Stimulated activated naive CD8-positive, alpha-beta T cell treated with anti-CD3 and anti-CD28 coated beads, Interleukin-15, Interleukin-2, amounts not matched to agents 100 ng/mL and 50 ng/mL, for 24 hours (primary cell): ENCODE measurements around the gene FHAD1.
A peak's percentile ranks its signal among the peaks of the same experiment; 100 is the strongest.

Experiments used
- H3K27ac Mint-ChIP-seq: one replicate; pipeline ENCODE4 v1.8.0; 2021; ENCODE audit warnings: mild to moderate bottlenecking, mixed read lengths
- H3K27me3 Mint-ChIP-seq: one replicate; pipeline ENCODE4 v1.8.0; 2021; ENCODE audit warnings: mixed read lengths
- H3K36me3 Mint-ChIP-seq: one replicate; pipeline ENCODE4 v1.8.0; 2021; ENCODE audit warnings: low read depth, mixed read lengths
- H3K4me1 Mint-ChIP-seq: one replicate; pipeline ENCODE4 v1.8.0; 2021; ENCODE audit warnings: low read depth, mixed read lengths
- H3K4me3 Mint-ChIP-seq: one replicate; pipeline ENCODE4 v1.8.0; 2021; ENCODE audit warnings: mild to moderate bottlenecking, mixed read lengths
- H3K9me3 Mint-ChIP-seq: one replicate; pipeline ENCODE4 v1.8.0; 2021; ENCODE audit warnings: mixed read lengths

Gene FHAD1

GRCh38 chr1:15341228-15341627 lies 94.2 kb downstream of the FHAD1 start:
- Mint-ChIP-seq H3K27ac (no peak overlapping the region), H3K9me3 (no peaks in the 10 kb centered on the region), H3K4me3 (no peak overlapping the region), H3K36me3 (no peaks in the 10 kb centered on the region), H3K27me3 (peaks cover 41% of the 10 kb centered on the region), H3K4me1 (peaks cover 19% of the 10 kb centered on the region)

GRCh38 chr1:15341634-15342407 lies 94.8 kb downstream of the FHAD1 start:
- no peak overlapping the region for H3K27ac Mint-ChIP-seq
- peaks cover 25% of the 10 kb centered on the region for H3K4me1 Mint-ChIP-seq

GRCh38 chr1:15342408-15342967 lies 95.5 kb downstream of the FHAD1 start:
- Mint-ChIP-seq H3K4me3 (no peak overlapping the region), H3K27me3 (peaks cover 35% of the 10 kb centered on the region), H3K4me1 (peaks cover 32% of the 10 kb centered on the region), H3K36me3 (no peaks in the 10 kb centered on the region), H3K27ac (no peak overlapping the region), H3K9me3 (no peaks in the 10 kb centered on the region)

More at GRCh38 chr1:15341634-15342407, 94.8 kb downstream of the FHAD1 start:
- Mint-ChIP-seq H3K4me3 (no peak overlapping the region), H3K27me3 (peaks cover 35% of the 10 kb centered on the region), H3K9me3 (no peaks in the 10 kb centered on the region), H3K36me3 (no peaks in the 10 kb centered on the region)

GRCh38 chr1:15343099-15343498 lies 96.1 kb downstream of the FHAD1 start:
- H3K36me3 Mint-ChIP-seq: no peaks in the 10 kb centered on the region
- H3K4me1 Mint-ChIP-seq: peaks cover 37% of the 10 kb centered on the region
- H3K27me3 Mint-ChIP-seq: peaks cover 35% of the 10 kb centered on the region
- no peak overlapping the region for H3K27ac Mint-ChIP-seq
- H3K4me3 Mint-ChIP-seq: no peak overlapping the region
- H3K9me3 Mint-ChIP-seq: no peaks in the 10 kb centered on the region

GRCh38 chr1:15343729-15344128 lies 96.7 kb downstream of the FHAD1 start:
- Mint-ChIP-seq H3K4me3 (no peak overlapping the region), H3K36me3 (no peaks in the 10 kb centered on the region), H3K27me3 (peaks cover 31% of the 10 kb centered on the region), H3K4me1 (peaks cover 37% of the 10 kb centered on the region), H3K9me3 (no peaks in the 10 kb centered on the region), H3K27ac (no peak overlapping the region)

- H3K4me1 Mint-ChIP-seq: peaks cover 37% of the 10 kb centered on the region
- H3K36me3 Mint-ChIP-seq: no peaks in the 10 kb centered on the region
- no peaks in the 10 kb centered on the region for H3K9me3 Mint-ChIP-seq
- no peak overlapping the region for H3K27ac Mint-ChIP-seq
- peaks cover 31% of the 10 kb centered on the region for H3K27me3 Mint-ChIP-seq
- H3K4me3 Mint-ChIP-seq: no peak overlapping the region
These were observed 97.4 kb downstream of the FHAD1 start for GRCh38 chr1:15344380-15344779.

GRCh38 chr1:15344800-15345704 lies 98.0 kb downstream of the FHAD1 start:
- Mint-ChIP-seq H3K36me3 (no peaks in the 10 kb centered on the region), H3K9me3 (no peaks in the 10 kb centered on the region), H3K4me3 (no peak overlapping the region), H3K27ac (no peak overlapping the region), H3K4me1 (peaks cover 39% of the 10 kb centered on the region), H3K27me3 (peaks cover 31% of the 10 kb centered on the region)

- Mint-ChIP-seq H3K4me3 (peak overlapping the region; percentile 46), H3K27ac (no peak overlapping the region), H3K4me1 (peaks cover 42% of the 10 kb centered on the region), H3K27me3 (peaks cover 31% of the 10 kb centered on the region), H3K36me3 (no peaks in the 10 kb centered on the region), H3K9me3 (no peaks in the 10 kb centered on the region)
These were observed 98.8 kb downstream of the FHAD1 start for GRCh38 chr1:15345705-15346345.

GRCh38 chr1:15346346-15347030 lies 99.5 kb downstream of the FHAD1 start:
- Mint-ChIP-seq H3K27ac (no peak overlapping the region), H3K27me3 (peaks cover 31% of the 10 kb centered on the region)

GRCh38 chr1:15347182-15347581 lies 100.2 kb downstream of the FHAD1 start:
- H3K9me3 Mint-ChIP-seq: no peaks in the 10 kb centered on the region
- no peak overlapping the region for H3K27ac Mint-ChIP-seq
- H3K36me3 Mint-ChIP-seq: no peaks in the 10 kb centered on the region
- peaks cover 51% of the 10 kb centered on the region for H3K4me1 Mint-ChIP-seq
- H3K27me3 Mint-ChIP-seq: peaks cover 27% of the 10 kb centered on the region
- H3K4me3 Mint-ChIP-seq: no peak overlapping the region

More at GRCh38 chr1:15346346-15347030, 99.5 kb downstream of the FHAD1 start:
- Mint-ChIP-seq H3K4me1 (peaks cover 45% of the 10 kb centered on the region), H3K36me3 (no peaks in the 10 kb centered on the region), H3K4me3 (no peak overlapping the region), H3K9me3 (no peaks in the 10 kb centered on the region)

GRCh38 chr1:15348648-15349047 lies 101.6 kb downstream of the FHAD1 start:
- no peak overlapping the region for H3K4me3 Mint-ChIP-seq
- H3K27me3 Mint-ChIP-seq: peaks cover 19% of the 10 kb centered on the region
- no peaks in the 10 kb centered on the region for H3K9me3 Mint-ChIP-seq
- no peaks in the 10 kb centered on the region for H3K36me3 Mint-ChIP-seq
- H3K4me1 Mint-ChIP-seq: peaks cover 58% of the 10 kb centered on the region
- H3K27ac Mint-ChIP-seq: no peak overlapping the region

- no peaks in the 10 kb centered on the region for H3K36me3 Mint-ChIP-seq
- peaks cover 62% of the 10 kb centered on the region for H3K4me1 Mint-ChIP-seq
- H3K27me3 Mint-ChIP-seq: peaks cover 14% of the 10 kb centered on the region
- H3K4me3 Mint-ChIP-seq: no peak overlapping the region
- H3K27ac Mint-ChIP-seq: no peak overlapping the region
- H3K9me3 Mint-ChIP-seq: no peaks in the 10 kb centered on the region
These were observed 102.1 kb downstream of the FHAD1 start for GRCh38 chr1:15349133-15349532.

GRCh38 chr1:15350151-15350550 lies 103.1 kb downstream of the FHAD1 start:
- Mint-ChIP-seq H3K9me3 (no peaks in the 10 kb centered on the region), H3K4me3 (no peak overlapping the region), H3K27me3 (peaks cover 11% of the 10 kb centered on the region), H3K36me3 (no peaks in the 10 kb centered on the region), H3K4me1 (peaks cover 67% of the 10 kb centered on the region), H3K27ac (no peak overlapping the region)

GRCh38 chr1:15350551-15351200 lies 103.7 kb downstream of the FHAD1 start:
- Mint-ChIP-seq H3K27ac (no peak overlapping the region), H3K9me3 (no peaks in the 10 kb centered on the region), H3K27me3 (peaks cover 8% of the 10 kb centered on the region), H3K4me3 (no peak overlapping the region), H3K4me1 (peaks cover 66% of the 10 kb centered on the region), H3K36me3 (no peaks in the 10 kb centered on the region)
